Naive thymus-derived CD8-positive, alpha-beta T cell (primary cell): ENCODE results near the gene TMEFF2. TPM values are rescaled to one million over a fixed set of nuclear protein-coding genes. Genes with fewer than 3 reads are reported as not detected.

Source experiments
- ATAC-seq, 2 donors: fragments of 150-1000 bp; cut with Tn5 transposase in 1 of 2; sonication (Bioruptor Pico), chemical (Tn5 transposase) in 1 of 2; 1 replicate in 1 of 2; 2 replicates in 1 of 2; pipeline ENCODE4 v1.10.0; 2021; ENCODE audit warnings: mild to moderate bottlenecking in 2 of 2, moderate library complexity in 2 of 2
- POLR2A ChIA-PET: fragments of 350-600 bp; sonication (Branson Sonifier 250); formaldehyde crosslinking; loops from one replicate; lab custom pipeline; 2021; ENCODE audit warnings: antibody characterized with exemption; lab: Charles Lee
- DNase-seq, 10 donors: peaks; one replicate each; pipeline versions ENCODE4 v3.0.0 to v3.0.0-alpha.2; 2020 to 2022
- H3K27ac Mint-ChIP-seq, 10 donors: one replicate each; pipeline ENCODE4 v1.8.0; 2020 to 2022; ENCODE audit warnings: mild to moderate bottlenecking in 10 of 10, mixed read lengths in 10 of 10, moderate library complexity in 4 of 10, inconsistent platforms in 1 of 10
- H3K27me3 Mint-ChIP-seq, 5 donors: one replicate each; pipeline ENCODE4 v1.8.0; 2021 to 2022; ENCODE audit warnings: mixed read lengths in 5 of 5
- H3K36me3 Mint-ChIP-seq, 3 donors: one replicate each; pipeline ENCODE4 v1.8.0; 2020 to 2022; ENCODE audit warnings: mixed read lengths in 3 of 3, mild to moderate bottlenecking in 2 of 3, inconsistent platforms in 1 of 3
- H3K4me1 Mint-ChIP-seq, 4 donors: one replicate each; pipeline ENCODE4 v1.8.0; 2021 to 2022; ENCODE audit warnings: mixed read lengths in 4 of 4
- H3K4me3 Mint-ChIP-seq, 10 donors: one replicate each; pipeline ENCODE4 v1.8.0; 2020 to 2022; ENCODE audit warnings: mild to moderate bottlenecking in 10 of 10, mixed read lengths in 10 of 10, moderate library complexity in 6 of 10, inconsistent platforms in 1 of 10
- H3K9me3 Mint-ChIP-seq, 9 donors: one replicate each; pipeline ENCODE4 v1.8.0; 2020 to 2022; ENCODE audit warnings: mixed read lengths in 9 of 9, mild to moderate bottlenecking in 3 of 9, inconsistent platforms in 1 of 9, moderate library complexity in 1 of 9
- polyA plus RNA-seq, 3 donors: library from polyadenylated mRNA; unstranded; fragments of 300-500 nt; fragmentation: Illumina TruSeq; gene quantifications; one replicate each; pipeline ENCODE4 v1.2.3, GENCODE V29; 2021
- total RNA-seq, 8 experiments: library from RNA in 2 of 8; stranded (reverse) in 2 of 8; gene quantifications; one replicate each; pipeline ENCODE4 v1.2.3 and lab custom pipeline; 2021 to 2026

The TMEFF2 gene
- total and polyA plus RNA-seq, 5 experiments from 2014 or later: not detected

DNA sequence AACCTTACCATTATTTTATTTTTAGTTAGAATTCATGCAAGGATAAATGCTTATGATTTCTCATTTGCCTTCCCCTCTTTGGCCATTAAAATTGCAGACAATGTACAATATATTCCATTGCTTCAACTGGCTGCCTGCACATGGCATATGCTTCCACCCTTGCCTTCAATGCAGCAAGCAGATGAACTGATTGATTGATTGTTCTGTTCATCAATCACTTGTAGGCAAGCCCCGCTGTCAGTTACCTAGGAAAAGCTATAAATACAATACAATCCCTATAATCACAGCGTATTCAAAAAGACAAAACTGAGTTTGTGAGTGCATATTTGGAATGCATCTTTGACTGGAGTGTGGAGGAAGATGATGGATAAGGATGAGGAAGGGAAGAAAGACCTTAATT, 274.2 kb downstream of the TMEFF2 start:
- Mint-ChIP-seq H3K4me3 (no peak overlapping the region), H3K27ac (no peak overlapping the region), H3K36me3 (no peaks in the 10 kb centered on the region), H3K9me3 (peaks cover 0 to 3% (median 0%) of the 10 kb centered on the region in 9 donors), H3K27me3 (peaks cover 2 to 22% (median 8%) of the 10 kb centered on the region in 5 donors), H3K4me1 (no peaks in the 10 kb centered on the region)
- DNase-seq (no peak), ATAC-seq (no peak)
- POLR2A ChIA-PET: no interaction called here

- POLR2A ChIA-PET: no interaction called here
- DNase-seq (no peak), ATAC-seq (no peak)
- H3K27me3 Mint-ChIP-seq: peaks cover 2 to 22% (median 7%) of the 10 kb centered on the region in 5 donors
- H3K4me1 Mint-ChIP-seq: no peaks in the 10 kb centered on the region
- no peak overlapping the region for H3K4me3 Mint-ChIP-seq
- no peak overlapping the region for H3K27ac Mint-ChIP-seq
- H3K9me3 Mint-ChIP-seq: peaks cover 0 to 3% (median 0%) of the 10 kb centered on the region in 9 donors
- no peaks in the 10 kb centered on the region for H3K36me3 Mint-ChIP-seq
These were observed 276.6 kb downstream of the TMEFF2 start for GRCh38 chr2:191917967-191918651.

DNA sequence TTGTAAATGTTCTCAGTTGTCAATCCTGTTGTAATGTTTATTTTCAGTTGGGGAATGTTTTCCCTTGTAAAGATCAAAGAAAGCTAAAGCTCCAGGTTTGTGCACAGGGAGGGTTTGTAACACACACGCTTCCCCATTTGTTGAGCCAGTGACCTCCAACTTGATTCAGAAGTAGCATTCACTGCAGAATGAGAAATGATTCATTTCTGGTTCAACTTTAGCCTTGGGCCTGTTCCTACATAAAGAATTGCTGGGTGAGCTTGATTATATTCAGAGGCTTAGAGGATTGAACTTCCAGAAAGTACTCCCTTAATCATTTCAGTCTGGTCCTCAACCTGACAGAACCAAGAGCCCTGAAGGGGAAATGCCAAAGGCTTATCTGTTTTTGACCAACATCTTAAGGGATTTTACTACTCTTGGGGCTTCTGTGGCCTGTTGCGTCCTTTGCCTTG, 277.3 kb downstream of the TMEFF2 start:
- Mint-ChIP-seq H3K4me1 (no peaks in the 10 kb centered on the region), H3K36me3 (no peaks in the 10 kb centered on the region), H3K4me3 (no peak overlapping the region), H3K9me3 (peaks cover 0 to under 1% (median 0%) of the 10 kb centered on the region in 9 donors), H3K27me3 (peaks cover 2 to 22% (median 7%) of the 10 kb centered on the region in 5 donors), H3K27ac (no peak overlapping the region)
- ATAC-seq (no peak), DNase-seq (no peak)
- POLR2A ChIA-PET: no interaction called here

GRCh38 chr2:191916826-191917225, 277.9 kb downstream of the TMEFF2 start:
- no peak overlapping the region for H3K4me3 Mint-ChIP-seq
- ATAC-seq (no peak), DNase-seq (no peak)
- no peaks in the 10 kb centered on the region for H3K9me3 Mint-ChIP-seq
- no peak overlapping the region for H3K27ac Mint-ChIP-seq
- POLR2A ChIA-PET: no interaction called here
- no peaks in the 10 kb centered on the region for H3K4me1 Mint-ChIP-seq
- peaks cover 2 to 22% (median 7%) of the 10 kb centered on the region in 5 donors for H3K27me3 Mint-ChIP-seq
- H3K36me3 Mint-ChIP-seq: no peaks in the 10 kb centered on the region

GRCh38 chr2:191915750-191916149, 279.0 kb downstream of the TMEFF2 start:
- POLR2A ChIA-PET: no interaction called here

DNA sequence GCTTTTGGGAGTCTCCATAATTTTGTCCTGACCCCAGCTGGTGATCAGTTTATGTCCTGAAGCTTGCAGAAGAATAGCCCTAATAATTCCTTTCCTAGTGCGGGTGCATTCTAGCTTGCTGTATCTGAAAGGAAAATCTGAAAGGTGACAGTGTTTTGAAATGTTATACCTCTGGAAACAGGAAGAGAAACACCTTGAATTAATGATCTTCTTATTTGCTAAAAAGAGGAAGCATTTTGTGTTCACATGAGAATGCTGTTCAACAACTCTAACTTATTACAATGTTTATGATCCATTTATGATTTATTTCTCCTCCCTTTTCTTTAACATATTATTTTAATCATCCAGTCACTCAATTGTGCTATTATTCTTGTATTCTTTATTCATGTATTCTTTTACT, 280.9 kb downstream of the TMEFF2 start:
- ATAC-seq (no peak), DNase-seq (no peak)
- no peak overlapping the region for H3K4me3 Mint-ChIP-seq
- H3K27me3 Mint-ChIP-seq: peaks cover 2 to 25% (median 11%) of the 10 kb centered on the region in 5 donors
- POLR2A ChIA-PET: no interaction called here
- H3K36me3 Mint-ChIP-seq: no peaks in the 10 kb centered on the region
- H3K4me1 Mint-ChIP-seq: no peaks in the 10 kb centered on the region
- no peaks in the 10 kb centered on the region for H3K9me3 Mint-ChIP-seq
- no peak overlapping the region for H3K27ac Mint-ChIP-seq

More at GRCh38 chr2:191915750-191916149, 279.0 kb downstream of the TMEFF2 start:
- H3K4me3 Mint-ChIP-seq: no peak overlapping the region
- ATAC-seq (no peak), DNase-seq (no peak)
- H3K27ac Mint-ChIP-seq: no peak overlapping the region
- no peaks in the 10 kb centered on the region for H3K4me1 Mint-ChIP-seq
- peaks cover 2 to 21% (median 7%) of the 10 kb centered on the region in 5 donors for H3K27me3 Mint-ChIP-seq
- no peaks in the 10 kb centered on the region for H3K36me3 Mint-ChIP-seq
- H3K9me3 Mint-ChIP-seq: no peaks in the 10 kb centered on the region

- DNase-seq (no peak), ATAC-seq (no peak)
- POLR2A ChIA-PET: no interaction called here
- Mint-ChIP-seq H3K27ac (no peak overlapping the region), H3K36me3 (no peaks in the 10 kb centered on the region), H3K27me3 (peaks cover 2 to 19% (median 11%) of the 10 kb centered on the region in 5 donors), H3K4me3 (no peak overlapping the region), H3K4me1 (no peaks in the 10 kb centered on the region), H3K9me3 (no peaks in the 10 kb centered on the region)
These were observed 282.0 kb downstream of the TMEFF2 start for GRCh38 chr2:191912764-191913163.

GRCh38 chr2:191910518-191910917, 284.2 kb downstream of the TMEFF2 start:
- H3K36me3 Mint-ChIP-seq: no peaks in the 10 kb centered on the region
- no peaks in the 10 kb centered on the region for H3K4me1 Mint-ChIP-seq
- peaks cover 0 to 15% (median 5%) of the 10 kb centered on the region in 5 donors for H3K27me3 Mint-ChIP-seq
- H3K27ac Mint-ChIP-seq: no peak overlapping the region
- no peak for ATAC-seq
- POLR2A ChIA-PET: no interaction called here
- H3K9me3 Mint-ChIP-seq: no peaks in the 10 kb centered on the region
- no peak for DNase-seq
- H3K4me3 Mint-ChIP-seq: no peak overlapping the region

DNA sequence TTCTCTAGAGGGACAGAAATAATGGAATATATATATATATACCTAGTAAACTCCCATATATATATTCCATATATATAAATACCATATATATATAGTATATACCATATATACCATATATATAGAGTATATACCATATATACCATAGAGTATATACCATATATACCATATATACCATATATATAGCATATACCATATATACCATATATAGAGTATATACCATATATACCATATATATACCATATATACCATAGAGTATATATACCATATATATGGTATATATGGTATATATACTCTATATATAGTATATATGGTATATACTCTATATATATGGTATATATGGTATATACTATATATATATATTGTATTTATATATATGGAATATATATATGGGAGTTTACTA, 285.9 kb downstream of the TMEFF2 start:
- Mint-ChIP-seq H3K9me3 (no peaks in the 10 kb centered on the region), H3K27me3 (peaks cover 0 to 15% (median 5%) of the 10 kb centered on the region in 5 donors), H3K36me3 (no peaks in the 10 kb centered on the region), H3K4me1 (no peaks in the 10 kb centered on the region), H3K4me3 (no peak overlapping the region), H3K27ac (no peak overlapping the region)
- POLR2A ChIA-PET: no interaction called here
- DNase-seq (no peak), ATAC-seq (no peak)

- Mint-ChIP-seq H3K27ac (no peak overlapping the region), H3K36me3 (no peaks in the 10 kb centered on the region), H3K4me1 (no peaks in the 10 kb centered on the region), H3K27me3 (peaks cover 0 to 15% (median 5%) of the 10 kb centered on the region in 5 donors), H3K9me3 (no peaks in the 10 kb centered on the region), H3K4me3 (no peak overlapping the region)
- POLR2A ChIA-PET: no interaction called here
- DNase-seq (no peak), ATAC-seq (no peak)
These were observed 287.2 kb downstream of the TMEFF2 start for GRCh38 chr2:191907545-191907944.

GRCh38 chr2:191907091-191907490, 287.6 kb downstream of the TMEFF2 start:
- no peak for DNase-seq
- Mint-ChIP-seq H3K9me3 (no peaks in the 10 kb centered on the region), H3K4me1 (no peaks in the 10 kb centered on the region), H3K27me3 (peaks cover 0 to 12% (median 2%) of the 10 kb centered on the region in 5 donors), H3K36me3 (no peaks in the 10 kb centered on the region), H3K27ac (no peak overlapping the region), H3K4me3 (no peak overlapping the region)
- no peak for ATAC-seq
- POLR2A ChIA-PET: no interaction called here

- POLR2A ChIA-PET: no interaction called here
- ATAC-seq: no peak
- no peak overlapping the region for H3K4me3 Mint-ChIP-seq
- no peaks in the 10 kb centered on the region for H3K4me1 Mint-ChIP-seq
- H3K9me3 Mint-ChIP-seq: peaks cover 0 to 9% (median 0%) of the 10 kb centered on the region in 9 donors
- no peaks in the 10 kb centered on the region for H3K36me3 Mint-ChIP-seq
- no peak for DNase-seq
- H3K27ac Mint-ChIP-seq: no peak overlapping the region
- peaks cover under 1 to 14% (median 4%) of the 10 kb centered on the region in 5 donors for H3K27me3 Mint-ChIP-seq
These were observed 289.4 kb downstream of the TMEFF2 start for GRCh38 chr2:191905336-191905735.

DNA sequence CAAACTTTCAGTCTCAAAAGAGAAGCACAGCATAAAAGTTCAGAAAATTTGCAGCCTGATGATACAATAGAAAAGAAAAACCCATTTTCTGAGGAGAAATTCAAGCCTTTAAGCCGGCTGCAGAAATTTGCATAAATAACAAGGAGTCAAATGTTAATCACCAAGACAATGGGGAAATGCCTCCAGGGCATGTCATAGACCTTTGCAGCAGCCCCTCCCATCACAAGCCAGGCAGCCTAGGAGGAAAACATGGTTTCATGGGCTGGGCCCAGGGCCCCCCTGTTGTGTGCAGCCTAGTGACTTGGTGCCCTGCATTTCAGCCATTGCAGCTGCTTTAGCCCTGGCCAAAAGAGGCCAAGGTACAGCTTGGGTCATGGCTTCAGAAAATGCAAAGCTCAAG, 293.7 kb downstream of the TMEFF2 start:
- Mint-ChIP-seq H3K4me3 (no peak overlapping the region), H3K36me3 (no peaks in the 10 kb centered on the region), H3K4me1 (no peaks in the 10 kb centered on the region), H3K9me3 (peaks cover 0 to 9% (median 0%) of the 10 kb centered on the region in 9 donors), H3K27ac (no peak overlapping the region), H3K27me3 (peaks cover 0 to 16% (median 5%) of the 10 kb centered on the region in 5 donors)
- no peak for ATAC-seq
- POLR2A ChIA-PET: no interaction called here
- no peak for DNase-seq

GRCh38 chr2:191899410-191899809, 295.3 kb downstream of the TMEFF2 start:
- H3K9me3 Mint-ChIP-seq: peaks cover 0 to 9% (median 0%) of the 10 kb centered on the region in 9 donors
- peaks cover 0 to 16% (median 5%) of the 10 kb centered on the region in 5 donors for H3K27me3 Mint-ChIP-seq
- POLR2A ChIA-PET: no interaction called here
- DNase-seq (no peak), ATAC-seq (no peak)
- H3K27ac Mint-ChIP-seq: no peak overlapping the region
- no peak overlapping the region for H3K4me3 Mint-ChIP-seq
- no peaks in the 10 kb centered on the region for H3K36me3 Mint-ChIP-seq
- H3K4me1 Mint-ChIP-seq: no peaks in the 10 kb centered on the region
